GM21619 (cell line): Measurements from ENCODE around the gene TP53BP1.

Experiments
- ATAC-seq: cut with Tn5 transposase; IDR thresholded peaks from one replicate; pipeline ENCODE4 v1.9.1; 2021; ENCODE audit not compliant: unreplicated experiment

TP53BP1 gene

DNA sequence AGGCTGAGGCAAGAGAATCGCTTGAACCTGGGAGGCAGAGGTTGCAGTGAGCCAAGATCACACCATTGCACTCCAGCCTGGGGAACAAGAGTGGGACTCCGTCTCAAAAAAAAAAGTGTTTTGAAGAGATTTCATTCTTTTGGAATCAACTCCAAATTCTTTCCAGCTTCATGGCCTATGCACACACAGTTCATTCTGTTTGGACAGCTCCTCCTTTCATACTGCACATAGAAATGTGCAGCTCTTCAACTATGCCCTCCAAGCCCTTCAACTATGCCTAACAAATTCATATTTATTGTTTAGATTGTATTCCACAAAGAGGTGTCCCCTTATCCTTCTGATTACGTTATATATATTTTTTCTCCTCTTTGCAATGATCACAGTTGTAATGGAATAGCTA lies 4.2 kb downstream of the TP53BP1 start:
- no peak for ATAC-seq

GRCh38 chr15:43487271-43487895 lies 5.6 kb downstream of the TP53BP1 start:
- no peak for ATAC-seq

- no peak for ATAC-seq
Measured at GRCh38 chr15:43484455-43484854, 8.5 kb downstream of the TP53BP1 start.

DNA sequence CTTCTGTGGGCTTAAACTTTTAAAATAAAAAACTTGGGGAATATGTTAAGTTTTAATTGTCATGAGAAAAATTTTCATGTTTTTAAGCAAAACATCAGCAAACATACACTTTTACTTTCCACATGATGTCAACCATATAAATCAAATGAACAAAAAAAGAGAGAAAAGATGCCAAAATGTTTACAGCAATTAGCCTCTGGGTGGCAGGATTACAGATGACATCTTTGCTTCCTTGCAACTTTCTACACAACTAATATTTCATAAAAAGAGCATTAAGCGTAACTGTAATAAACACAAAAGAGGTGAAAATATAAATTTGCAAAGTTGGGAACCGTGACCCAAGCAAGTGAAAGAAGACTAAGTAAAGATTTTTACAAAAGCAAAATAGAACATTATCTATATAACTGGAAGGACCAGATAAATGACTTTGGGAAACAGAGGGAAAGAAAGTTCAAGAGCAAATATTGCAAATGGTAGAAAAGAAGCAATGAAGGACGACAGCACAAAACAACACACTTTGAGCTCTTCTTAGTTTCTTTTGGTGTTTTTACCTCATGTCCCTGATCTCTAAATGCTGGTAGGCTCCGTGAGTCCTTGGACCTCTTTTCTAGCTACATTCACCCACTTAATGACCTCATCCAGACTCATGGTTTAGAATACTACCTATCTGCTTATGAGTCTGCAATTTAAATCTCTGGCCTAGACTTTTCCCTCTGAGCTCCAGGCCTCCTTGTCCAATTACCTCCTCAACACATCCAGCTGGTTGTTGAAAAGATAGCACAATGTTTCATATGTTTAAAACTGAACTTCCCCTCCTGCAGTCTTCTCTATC lies 9.4 kb downstream of the TP53BP1 start:
- ATAC-seq = no peak

DNA sequence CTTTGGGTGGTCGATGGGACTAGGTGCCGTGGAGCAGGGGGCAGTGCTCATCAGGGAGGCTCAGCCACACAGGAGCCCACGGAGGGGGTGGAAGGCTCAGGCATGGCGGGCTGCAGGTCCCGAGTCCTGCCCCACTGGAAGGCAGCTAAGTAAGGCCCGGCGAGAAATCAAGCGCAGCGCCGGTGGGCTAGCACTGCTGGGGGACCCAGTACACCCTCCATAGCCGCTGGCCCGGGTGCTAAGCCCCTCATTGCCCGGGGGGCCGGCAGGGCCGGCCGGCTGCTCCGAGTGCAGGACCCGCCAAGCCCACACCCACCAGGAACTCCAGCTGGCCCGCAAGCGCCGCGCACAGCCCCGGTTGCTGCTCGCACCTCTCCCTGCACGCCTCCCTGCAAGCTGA lies 19.1 kb downstream of the TP53BP1 start:
- ATAC-seq = no peak

DNA sequence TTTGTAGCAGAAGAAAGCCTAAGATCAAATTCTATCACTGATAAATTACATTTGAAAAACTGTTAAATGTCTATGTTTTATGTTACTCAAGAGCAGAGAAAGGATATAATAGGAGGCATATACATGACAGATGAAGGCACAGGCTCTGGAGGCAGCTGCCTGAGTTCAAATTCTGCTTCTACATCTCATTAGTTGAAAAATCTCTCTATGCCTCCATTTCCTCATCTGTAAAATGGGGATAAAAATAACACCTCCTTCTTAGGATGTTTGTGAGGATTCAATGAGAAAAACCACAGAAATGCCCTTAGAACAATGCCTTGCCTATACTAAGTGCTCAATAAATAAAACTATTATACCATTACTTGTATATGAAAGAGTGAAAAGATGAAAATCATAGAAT lies 21.0 kb downstream of the TP53BP1 start:
- no peak for ATAC-seq

- no peak for ATAC-seq
Measured at GRCh38 chr15:43469867-43470266, 23.1 kb downstream of the TP53BP1 start.

- ATAC-seq = no peak
Measured at GRCh38 chr15:43465100-43465499, 27.9 kb downstream of the TP53BP1 start.

DNA sequence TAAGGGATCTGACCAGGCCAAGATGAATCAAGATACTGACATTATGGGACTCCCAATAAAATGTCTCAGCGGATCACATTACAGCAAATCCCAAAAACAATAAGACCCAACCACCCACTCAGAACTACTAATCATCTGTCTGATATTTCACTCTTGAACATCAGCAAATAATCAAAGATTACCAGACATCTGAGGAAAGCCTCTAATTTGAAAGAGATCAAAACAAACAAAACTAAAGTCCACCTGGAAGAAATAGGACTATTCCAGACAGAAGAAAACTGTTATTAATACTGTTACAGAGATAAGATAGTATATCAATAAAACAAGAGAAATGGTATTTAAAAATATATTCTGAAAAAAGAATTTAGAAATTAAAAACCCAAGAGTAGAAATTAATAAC lies 29.0 kb downstream of the TP53BP1 start:
- ATAC-seq = no peak

DNA sequence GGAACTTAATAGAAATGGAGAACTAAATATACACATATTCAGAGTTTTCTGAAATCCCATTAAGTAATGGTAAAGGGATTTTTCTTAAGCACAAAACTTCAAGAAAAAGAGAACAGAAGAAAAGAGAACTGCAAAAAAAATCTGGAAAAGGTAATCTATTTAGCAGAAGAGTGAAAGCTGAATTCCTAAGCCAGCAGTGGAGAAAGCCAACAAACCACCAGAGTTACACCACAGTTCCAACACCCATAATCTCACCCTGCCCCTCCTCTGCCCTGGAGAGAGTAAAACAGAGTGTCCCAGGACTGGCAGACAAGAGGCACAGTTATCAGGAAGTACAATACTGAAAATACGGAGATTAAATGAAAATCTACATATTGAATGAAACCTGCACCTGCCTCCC lies 29.4 kb downstream of the TP53BP1 start:
- ATAC-seq = no peak

DNA sequence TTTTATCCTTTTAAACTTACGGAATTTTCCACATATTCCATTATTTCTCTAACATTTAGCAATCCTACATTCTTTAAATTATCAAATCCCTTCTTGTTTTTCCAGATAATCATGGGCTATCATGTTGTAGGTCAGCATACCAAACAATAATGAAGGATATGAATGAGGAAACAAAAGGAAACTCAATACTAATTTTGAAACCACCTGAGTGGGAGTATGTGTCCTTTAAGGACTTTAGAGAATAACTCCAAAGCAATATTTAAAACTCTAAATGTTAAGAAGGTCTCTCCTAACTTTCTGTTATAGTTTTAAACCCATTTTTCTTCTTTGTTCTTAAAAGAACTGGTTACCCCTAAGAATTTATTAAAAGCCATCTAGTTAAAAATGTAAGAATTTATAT lies 43.0 kb downstream of the TP53BP1 start:
- no peak for ATAC-seq

DNA sequence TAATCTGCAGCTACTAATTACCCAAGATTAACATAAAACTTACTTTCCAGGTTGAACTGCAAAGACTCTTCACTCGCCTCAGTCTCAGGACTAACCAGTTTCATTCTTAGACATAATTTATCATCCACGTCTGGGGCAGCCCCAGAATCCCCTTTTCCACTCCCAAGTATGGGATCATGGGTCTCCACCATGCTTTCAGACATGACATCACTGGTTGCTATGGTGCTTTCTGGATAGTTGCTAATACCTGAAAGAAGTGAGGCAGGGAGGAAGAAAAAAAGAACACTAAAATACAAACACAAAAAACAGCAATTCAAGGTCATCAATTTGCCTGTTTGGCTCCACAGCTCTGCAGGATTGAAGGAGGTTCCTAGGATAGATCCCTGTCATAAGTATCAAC lies 46.6 kb downstream of the TP53BP1 start:
- no peak for ATAC-seq

- peak; percentile 35 for ATAC-seq
Measured at GRCh38 chr15:43441316-43441715, 51.6 kb downstream of the TP53BP1 start.

GRCh38 chr15:43440721-43441281 lies 52.2 kb downstream of the TP53BP1 start:
- ATAC-seq = peak; percentile 69

GRCh38 chr15:43439268-43439667 lies 53.7 kb downstream of the TP53BP1 start:
- ATAC-seq = no peak

GRCh38 chr15:43436395-43436794 lies 56.6 kb downstream of the TP53BP1 start:
- no peak for ATAC-seq

- ATAC-seq = no peak
Measured at GRCh38 chr15:43434446-43434845, 58.5 kb downstream of the TP53BP1 start.

GRCh38 chr15:43433661-43434303 lies 59.2 kb downstream of the TP53BP1 start:
- no peak for ATAC-seq

- no peak for ATAC-seq
Measured at GRCh38 chr15:43433165-43433564, 59.8 kb downstream of the TP53BP1 start.

GRCh38 chr15:43429687-43430086 lies 63.3 kb downstream of the TP53BP1 start:
- no peak for ATAC-seq

- no peak for ATAC-seq
Measured at GRCh38 chr15:43423793-43424192, 69.2 kb downstream of the TP53BP1 start.

DNA sequence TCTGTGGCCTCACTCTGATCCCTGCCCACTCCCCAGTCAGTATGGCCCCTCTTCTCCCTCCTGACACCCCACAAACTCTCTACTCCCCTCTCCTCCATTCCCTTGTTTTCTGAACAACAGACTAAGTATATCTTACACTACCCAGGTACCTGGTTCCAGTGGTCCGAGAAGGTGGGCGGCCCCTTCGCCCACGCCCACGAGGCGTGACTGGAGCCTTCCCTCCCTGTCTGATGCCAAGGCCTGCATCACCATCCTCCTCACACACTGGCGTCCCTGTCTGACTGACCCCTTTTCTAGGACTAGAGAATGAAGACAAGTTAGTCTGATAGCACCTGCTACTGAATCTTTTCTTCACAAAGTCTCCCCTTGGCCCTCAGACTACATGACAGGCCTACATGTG lies 72.1 kb downstream of the TP53BP1 start:
- ATAC-seq = no peak
